Glutamatergic neuron (in vitro differentiated cells): ENCODE results near the gene FLT1. TPM values are rescaled to one million over a fixed set of nuclear protein-coding genes. Genes with fewer than 3 reads are reported as not detected.
A peak's percentile ranks its signal among the peaks of the same experiment; 100 is the strongest.

Experiments
- DNase-seq: peaks from one replicate; pipeline ENCODE4 v3.0.0; 2022
- H3K27ac Mint-ChIP-seq: one replicate; pipeline ENCODE4 v1.8.0; 2020; ENCODE audit warnings: mild to moderate bottlenecking, mixed read lengths, inconsistent platforms; ENCODE audit not compliant: unreplicated experiment
- H3K27me3 Mint-ChIP-seq: one replicate; pipeline ENCODE4 v1.8.0; 2020; ENCODE audit warnings: mild to moderate bottlenecking, moderate library complexity, mixed read lengths, inconsistent platforms; ENCODE audit not compliant: unreplicated experiment
- H3K36me3 Mint-ChIP-seq: one replicate; pipeline ENCODE4 v1.8.0; 2020; ENCODE audit warnings: mild to moderate bottlenecking, mixed read lengths, inconsistent platforms; ENCODE audit not compliant: unreplicated experiment
- H3K4me1 Mint-ChIP-seq: one replicate; pipeline ENCODE4 v1.8.0; 2020; ENCODE audit warnings: mild to moderate bottlenecking, low read depth, mixed read lengths, inconsistent platforms; ENCODE audit not compliant: unreplicated experiment
- H3K4me3 Mint-ChIP-seq: one replicate; pipeline ENCODE4 v1.8.0; 2020; ENCODE audit warnings: mild to moderate bottlenecking, mixed read lengths, inconsistent platforms; ENCODE audit not compliant: unreplicated experiment
- H3K9me3 Mint-ChIP-seq: one replicate; pipeline ENCODE4 v1.8.0; 2020; ENCODE audit warnings: mild to moderate bottlenecking, moderate library complexity, mixed read lengths, inconsistent platforms; ENCODE audit not compliant: unreplicated experiment
- total RNA-seq: library from RNA; stranded (reverse); fragmentation: NEBNext Ultra II Directional; extraction: Animal tissue kit (Norgen Biotek cat#: 25700); gene quantifications from one replicate; pipeline ENCODE4 v1.2.1, GENCODE V29; 2021; ENCODE audit not compliant: unreplicated experiment
- TF ChIP-seq, protein P1 (sequence below): fragments of 200-600 bp; sonication (generic); IDR thresholded peaks from one replicate; pipeline ENCODE4 v1.5.0; 2021; ENCODE audit not compliant: partially characterized antibody, unreplicated experiment

Gene FLT1
- total RNA-seq, 1 donor from 2014 or later, result 49.8 TPM

DNA sequence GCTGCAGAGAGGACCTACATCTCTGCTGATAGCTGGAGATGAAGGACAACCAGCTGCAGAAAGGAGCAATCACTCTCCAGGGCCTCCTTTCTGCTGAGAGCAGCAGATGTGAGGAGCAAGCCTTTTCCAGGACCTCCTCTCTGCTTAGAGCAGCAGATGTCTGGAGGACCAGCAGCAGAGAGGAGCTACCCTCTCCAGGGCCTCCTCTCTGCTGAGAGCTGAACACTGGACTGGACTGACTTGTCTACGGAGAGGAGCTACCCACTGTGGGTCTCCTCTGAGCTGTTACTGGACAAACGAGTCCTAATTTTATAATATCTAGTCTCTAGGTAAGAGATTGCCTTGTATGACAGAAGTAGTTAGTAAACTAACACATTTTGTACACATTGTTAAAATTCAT lies 40.8 kb upstream of the FLT1 start:
- H3K4me1 Mint-ChIP-seq, result no peaks in the 10 kb centered on the region
- H3K4me3 Mint-ChIP-seq, result no peak overlapping the region
- H3K27ac Mint-ChIP-seq, result no peak overlapping the region
- H3K9me3 Mint-ChIP-seq, result peaks cover 3% of the 10 kb centered on the region
- TF ChIP-seq, protein P1, sequence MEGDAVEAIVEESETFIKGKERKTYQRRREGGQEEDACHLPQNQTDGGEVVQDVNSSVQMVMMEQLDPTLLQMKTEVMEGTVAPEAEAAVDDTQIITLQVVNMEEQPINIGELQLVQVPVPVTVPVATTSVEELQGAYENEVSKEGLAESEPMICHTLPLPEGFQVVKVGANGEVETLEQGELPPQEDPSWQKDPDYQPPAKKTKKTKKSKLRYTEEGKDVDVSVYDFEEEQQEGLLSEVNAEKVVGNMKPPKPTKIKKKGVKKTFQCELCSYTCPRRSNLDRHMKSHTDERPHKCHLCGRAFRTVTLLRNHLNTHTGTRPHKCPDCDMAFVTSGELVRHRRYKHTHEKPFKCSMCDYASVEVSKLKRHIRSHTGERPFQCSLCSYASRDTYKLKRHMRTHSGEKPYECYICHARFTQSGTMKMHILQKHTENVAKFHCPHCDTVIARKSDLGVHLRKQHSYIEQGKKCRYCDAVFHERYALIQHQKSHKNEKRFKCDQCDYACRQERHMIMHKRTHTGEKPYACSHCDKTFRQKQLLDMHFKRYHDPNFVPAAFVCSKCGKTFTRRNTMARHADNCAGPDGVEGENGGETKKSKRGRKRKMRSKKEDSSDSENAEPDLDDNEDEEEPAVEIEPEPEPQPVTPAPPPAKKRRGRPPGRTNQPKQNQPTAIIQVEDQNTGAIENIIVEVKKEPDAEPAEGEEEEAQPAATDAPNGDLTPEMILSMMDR, result no peak
- H3K36me3 Mint-ChIP-seq, result no peaks in the 10 kb centered on the region
- peaks cover 9% of the 10 kb centered on the region for H3K27me3 Mint-ChIP-seq
- no peak for DNase-seq

DNA sequence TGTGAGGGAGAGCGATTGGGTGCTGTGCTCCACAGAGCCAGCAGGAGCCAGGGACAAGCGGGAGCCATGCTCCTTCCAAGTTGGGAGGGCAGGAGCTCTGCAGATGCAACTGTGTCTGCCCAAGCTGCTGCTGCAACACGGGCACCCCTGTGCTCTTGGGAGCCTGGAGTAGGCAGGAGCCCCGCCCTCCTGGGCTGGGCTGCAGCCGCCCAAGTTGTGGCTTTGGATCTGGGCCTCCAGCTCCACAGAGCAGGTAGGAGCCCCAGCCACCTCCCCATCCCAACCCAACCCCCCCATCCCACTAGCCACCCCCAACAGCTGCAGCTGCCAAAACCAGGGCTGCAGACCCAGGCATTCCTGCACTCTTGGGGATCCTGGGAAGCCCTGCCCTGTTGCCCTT lies 39.9 kb upstream of the FLT1 start:
- H3K27ac Mint-ChIP-seq, result no peak overlapping the region
- peaks cover 3% of the 10 kb centered on the region for H3K4me1 Mint-ChIP-seq
- no peak overlapping the region for H3K4me3 Mint-ChIP-seq
- no peak for DNase-seq
- TF ChIP-seq, protein P1, result no peak
- no peaks in the 10 kb centered on the region for H3K36me3 Mint-ChIP-seq
- peaks cover 9% of the 10 kb centered on the region for H3K27me3 Mint-ChIP-seq
- H3K9me3 Mint-ChIP-seq, result peaks cover 3% of the 10 kb centered on the region

DNA sequence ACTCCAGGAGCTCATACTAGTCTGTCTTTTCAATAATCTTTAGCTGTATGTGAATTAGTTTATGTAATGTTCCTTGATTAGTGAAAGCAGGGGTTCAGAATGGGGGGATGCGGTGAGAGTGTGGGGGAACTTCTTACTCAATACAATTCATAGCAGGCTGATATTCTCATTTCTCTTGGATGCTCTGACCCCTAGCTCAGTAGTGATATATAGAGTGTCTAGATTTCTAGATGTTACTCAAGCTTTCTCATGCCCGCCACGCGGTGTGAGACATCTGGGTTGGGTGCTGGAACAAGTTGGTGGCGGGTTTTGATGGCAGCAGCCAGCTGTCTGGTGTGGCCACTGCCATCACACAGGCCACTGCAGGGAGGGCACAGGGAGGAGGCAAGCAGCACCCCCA lies 39.3 kb upstream of the FLT1 start:
- DNase-seq, result no peak
- Mint-ChIP-seq H3K4me3 (peak overlapping the region; percentile 12), H3K27ac (no peak overlapping the region), H3K27me3 (peaks cover 9% of the 10 kb centered on the region), H3K36me3 (no peaks in the 10 kb centered on the region), H3K9me3 (peaks cover 3% of the 10 kb centered on the region), H3K4me1 (peaks cover 4% of the 10 kb centered on the region)
- TF ChIP-seq, protein P1, result no peak

DNA sequence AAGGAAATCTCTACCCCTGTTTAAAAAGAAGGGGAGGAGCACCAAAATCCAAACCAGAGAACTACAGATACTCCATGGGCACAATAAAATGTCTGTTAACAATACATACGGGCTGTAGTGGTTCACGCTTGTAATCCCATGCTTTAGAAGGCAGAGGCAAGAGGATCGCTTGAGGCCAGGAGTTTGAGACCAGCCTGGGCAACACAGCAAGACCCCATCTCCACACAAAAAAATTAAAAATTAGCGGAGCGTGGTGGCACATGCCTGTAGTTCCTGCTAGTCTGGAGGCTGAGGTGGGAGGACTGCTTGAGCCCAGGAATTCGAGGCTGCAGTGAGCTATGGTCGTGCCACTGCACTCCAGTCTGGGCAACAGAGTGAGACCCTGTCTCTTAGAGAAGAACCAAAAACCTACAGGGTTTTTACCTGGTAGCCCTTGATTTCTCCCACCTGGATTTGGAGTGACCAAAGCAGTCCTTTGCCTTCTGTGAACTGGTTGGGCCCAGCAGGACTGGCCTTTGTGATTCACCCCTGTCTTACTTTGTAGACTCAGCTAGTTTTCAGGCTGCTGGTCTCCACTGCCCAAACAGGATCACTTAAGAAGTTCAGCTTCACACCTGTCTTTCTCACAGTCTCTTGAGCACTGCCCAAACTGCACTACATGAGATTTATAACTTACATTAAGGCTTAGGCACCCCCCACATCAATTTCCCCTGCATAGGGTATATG lies 38.7 kb upstream of the FLT1 start:
- peaks cover 8% of the 10 kb centered on the region for H3K27me3 Mint-ChIP-seq
- H3K27ac Mint-ChIP-seq, result no peak overlapping the region
- peaks cover 3% of the 10 kb centered on the region for H3K9me3 Mint-ChIP-seq
- peak overlapping the region; percentile 79 for H3K4me3 Mint-ChIP-seq
- H3K4me1 Mint-ChIP-seq, result peaks cover 9% of the 10 kb centered on the region
- no peaks in the 10 kb centered on the region for H3K36me3 Mint-ChIP-seq
- no peak for DNase-seq
- TF ChIP-seq, protein P1, result no peak

DNA sequence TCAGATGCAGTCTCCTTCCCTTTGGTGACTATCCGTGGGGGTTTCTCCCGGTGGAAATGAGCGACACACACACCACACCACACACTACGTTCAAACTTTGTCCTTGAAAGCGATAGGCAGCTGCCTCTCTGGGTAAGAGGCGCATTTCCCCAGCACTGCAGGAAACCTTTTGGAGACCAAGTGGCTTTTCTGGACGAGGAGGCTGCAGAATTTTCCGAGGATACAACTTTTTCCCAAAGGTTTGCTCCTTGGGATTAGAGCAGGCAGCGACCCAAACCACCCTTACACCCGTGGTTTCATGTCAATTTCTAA lies 38.2 kb upstream of the FLT1 start:
- Mint-ChIP-seq H3K36me3 (no peaks in the 10 kb centered on the region), H3K27me3 (peaks cover 8% of the 10 kb centered on the region), H3K4me3 (peak overlapping the region; percentile 79), H3K27ac (no peak overlapping the region), H3K9me3 (peaks cover 5% of the 10 kb centered on the region), H3K4me1 (peaks cover 13% of the 10 kb centered on the region)
- DNase-seq, result no peak
- TF ChIP-seq, protein P1, result no peak
